Muscle of leg (tissue), 11 donors: ENCODE data around the gene PHTF2. TPM values are rescaled to one million over a fixed set of nuclear protein-coding genes. Genes with fewer than 3 reads are reported as not detected.

Experiments used
- DNase-seq: peaks from one replicate; pipeline ENCODE4 v3.0.0; 2013
- H3K27ac ChIP-seq: one replicate; pipeline ENCODE4 v1.5.1; 2013; ENCODE audit warnings: mild to moderate bottlenecking, low read length, control low read depth
- H3K27me3 ChIP-seq: one replicate; pipeline ENCODE4 v1.6.1; 2013; ENCODE audit warnings: low read length; ENCODE audit not compliant: control insufficient read depth, insufficient read depth
- H3K36me3 ChIP-seq: one replicate; pipeline ENCODE4 v1.6.1; 2013; ENCODE audit warnings: low read length; ENCODE audit not compliant: control insufficient read depth, insufficient read depth
- H3K4me1 ChIP-seq: one replicate; pipeline ENCODE4 v1.6.1; 2013; ENCODE audit warnings: low read length; ENCODE audit not compliant: control insufficient read depth, insufficient read depth
- H3K4me3 ChIP-seq: one replicate; pipeline ENCODE4 v1.5.1; 2013; ENCODE audit warnings: low read length, control low read depth
- H3K9me3 ChIP-seq: replicated peaks from 2 replicates; pipeline ENCODE4 v1.6.1; 2013; ENCODE audit warnings: low read depth, low read length; ENCODE audit not compliant: control insufficient read depth
- WGBS: methylation state at CpG from one replicate; pipeline ENCODE4 v1.1.5; 2013; ENCODE audit warnings: missing lambda C conversion rate; ENCODE audit not compliant: insufficient coverage; 5-methylcytosine and 5-hydroxymethylcytosine counted together
- polyA plus RNA-seq, 8 donors: library from polyadenylated mRNA; unstranded; fragments of 120-200 nt; gene quantifications; one replicate each; pipeline versions ENCODE4 v1.2.1 to v1.2.3, GENCODE V29; 2013; ENCODE audit warnings: inconsistent platforms in 1 of 8, low replicate concordance in 1 of 8; ENCODE audit not compliant: insufficient read length in 8 of 8, insufficient read depth in 1 of 8
- total RNA-seq: library from RNA; stranded (reverse); fragments of 120-200 nt; gene quantifications from one replicate; pipeline ENCODE4 v1.2.4, GENCODE V29; 2013

The PHTF2 gene
- total and polyA plus RNA-seq, 9 donors = 10.5 to 21.7 (median 18.6) TPM

DNA sequence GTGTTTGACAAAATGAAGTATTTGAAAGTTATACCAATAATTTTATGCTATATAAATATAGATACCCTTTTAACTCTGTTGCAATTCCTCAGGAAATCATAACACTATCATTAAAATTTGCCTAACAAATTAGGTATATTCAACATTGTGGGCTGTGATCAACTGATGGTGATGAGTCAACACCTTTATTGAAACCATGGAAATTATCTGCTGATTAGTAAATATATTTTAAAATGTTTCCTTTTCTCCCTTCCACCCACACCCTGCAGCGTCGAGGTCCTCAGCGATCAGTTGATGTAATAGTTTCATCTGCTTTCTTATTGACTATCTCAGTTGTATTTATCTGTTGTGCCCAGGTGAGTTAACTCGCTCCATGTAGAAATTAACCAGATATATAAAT is 143.9 kb downstream of the PHTF2 start:
- Histone ChIP-seq H3K27ac (no peak overlapping the region), H3K4me1 (no peaks in the 10 kb centered on the region), H3K9me3 (no peaks in the 10 kb centered on the region), H3K27me3 (no peaks in the 10 kb centered on the region), H3K4me3 (no peak overlapping the region), H3K36me3 (no peaks in the 10 kb centered on the region)
- no peak for DNase-seq
- WGBS = no CpG with 5 or more reads among the region's 4 CpGs

DNA sequence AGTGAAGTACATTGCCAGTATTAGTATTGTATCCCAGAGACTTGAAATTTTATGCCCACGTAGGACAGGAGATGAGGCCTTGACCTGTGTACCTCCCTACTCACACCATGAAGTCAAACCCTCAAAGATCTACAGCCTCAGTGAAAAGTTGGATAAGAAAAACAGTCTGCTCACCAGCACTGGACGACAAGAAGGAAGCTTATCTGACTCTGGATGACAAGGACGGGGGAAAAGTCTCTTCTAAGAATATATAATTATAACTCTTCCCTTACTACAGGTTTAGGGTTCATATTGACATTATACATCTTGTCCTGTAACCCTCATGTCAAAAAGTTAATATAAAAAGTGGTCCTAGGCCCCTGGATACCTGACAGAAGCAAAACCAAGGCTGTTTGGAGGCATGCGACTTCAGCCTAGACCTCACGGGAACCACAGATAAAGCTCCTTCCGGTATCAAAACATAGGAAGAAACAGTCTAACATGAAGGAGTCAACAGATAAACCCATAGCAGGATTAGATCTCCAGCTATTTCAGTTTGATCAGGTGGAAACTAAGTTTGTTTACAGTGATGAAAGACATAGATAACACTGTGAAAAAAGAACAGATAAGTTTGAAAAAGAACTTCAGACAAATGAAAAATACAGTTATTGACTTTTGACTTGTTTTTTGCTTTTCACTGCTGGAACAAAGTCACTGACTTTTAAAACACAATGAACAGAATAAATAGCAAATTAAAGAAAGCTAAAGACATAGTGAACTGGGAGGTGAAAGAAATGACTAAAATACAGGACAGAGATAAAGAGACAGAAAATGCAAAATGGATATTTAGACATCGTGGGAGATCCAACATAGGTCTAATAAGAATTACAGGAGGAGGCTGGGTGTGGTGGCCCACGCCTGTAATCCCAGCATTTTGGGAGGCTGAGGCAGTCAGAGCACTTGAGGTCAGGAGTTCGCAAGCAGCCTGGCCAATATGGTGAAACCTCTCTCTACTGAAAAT is 145.9 kb downstream of the PHTF2 start:
- H3K9me3 ChIP-seq = no peaks in the 10 kb centered on the region
- no peaks in the 10 kb centered on the region for H3K4me1 ChIP-seq
- H3K36me3 ChIP-seq = no peaks in the 10 kb centered on the region
- no peak overlapping the region for H3K27ac ChIP-seq
- DNase-seq = no peak
- 92% methylated on average over 6 of the region's 9 CpGs for WGBS
- H3K27me3 ChIP-seq = no peaks in the 10 kb centered on the region
- H3K4me3 ChIP-seq = no peak overlapping the region

DNA sequence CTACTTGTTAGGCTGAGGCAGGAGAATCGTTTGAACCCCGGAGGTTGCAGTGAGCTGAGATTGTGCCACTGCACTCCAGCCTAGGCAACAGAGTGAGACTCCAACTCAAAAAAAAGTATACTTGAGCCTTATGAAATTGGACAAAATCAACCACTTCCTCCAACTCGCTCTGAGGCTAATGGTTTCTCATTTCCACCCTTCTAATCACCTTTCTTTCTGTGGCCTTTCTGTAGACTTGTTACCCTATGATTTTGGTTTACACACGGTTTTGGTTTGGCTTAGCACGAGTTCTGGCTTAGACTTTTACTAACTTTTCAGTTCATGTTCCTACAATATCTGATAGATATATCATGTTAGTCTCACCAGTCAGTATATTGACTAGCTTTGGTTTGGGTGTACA is 152.0 kb downstream of the PHTF2 start:
- Histone ChIP-seq H3K27ac (no peak overlapping the region), H3K9me3 (no peaks in the 10 kb centered on the region), H3K4me3 (no peak overlapping the region), H3K36me3 (no peaks in the 10 kb centered on the region), H3K27me3 (no peaks in the 10 kb centered on the region), H3K4me1 (no peaks in the 10 kb centered on the region)
- no peak for DNase-seq
- 100% methylated on average over 3 of the region's 5 CpGs for WGBS

DNA sequence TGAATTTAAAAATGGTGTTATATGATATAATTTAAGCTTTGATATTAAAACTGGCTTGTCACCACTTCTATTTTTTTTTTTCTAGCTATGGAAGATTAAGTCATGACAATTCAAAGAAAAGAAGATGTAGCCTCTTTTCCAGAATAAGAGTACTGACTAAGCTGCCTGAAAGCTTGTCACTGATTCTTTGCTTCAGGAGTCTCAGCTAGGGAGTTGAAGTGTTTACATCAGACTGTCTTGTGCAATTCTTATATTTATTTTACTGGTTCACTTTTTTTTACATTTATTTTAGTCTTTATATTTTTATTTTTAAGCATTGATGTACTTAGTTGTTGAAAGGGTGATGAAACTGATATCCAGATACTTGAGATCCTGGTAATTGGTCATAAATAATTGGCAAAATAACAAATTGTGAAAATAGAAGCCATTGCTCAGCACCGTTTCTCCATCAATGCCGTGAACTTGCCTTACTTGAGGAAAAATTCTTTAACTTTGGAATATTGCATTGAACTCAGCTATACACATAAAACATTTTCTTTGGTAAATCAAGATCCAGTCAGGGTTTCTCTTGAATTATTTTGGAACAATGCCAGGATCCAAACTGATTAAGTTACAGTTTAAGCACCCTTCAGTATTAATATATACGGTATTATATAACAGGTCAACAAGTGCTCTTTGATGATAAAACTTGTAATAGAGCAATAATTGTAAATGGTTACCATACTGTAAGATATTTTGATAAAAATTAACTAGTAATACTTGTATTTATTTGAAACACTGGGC is 156.4 kb downstream of the PHTF2 start:
- WGBS = no CpG with 5 or more reads among the region's 3 CpGs
- H3K27me3 ChIP-seq = no peaks in the 10 kb centered on the region
- DNase-seq = no peak
- H3K9me3 ChIP-seq = no peaks in the 10 kb centered on the region
- H3K4me1 ChIP-seq = no peaks in the 10 kb centered on the region
- H3K36me3 ChIP-seq = no peaks in the 10 kb centered on the region
- H3K4me3 ChIP-seq = no peak overlapping the region
- H3K27ac ChIP-seq = no peak overlapping the region

DNA sequence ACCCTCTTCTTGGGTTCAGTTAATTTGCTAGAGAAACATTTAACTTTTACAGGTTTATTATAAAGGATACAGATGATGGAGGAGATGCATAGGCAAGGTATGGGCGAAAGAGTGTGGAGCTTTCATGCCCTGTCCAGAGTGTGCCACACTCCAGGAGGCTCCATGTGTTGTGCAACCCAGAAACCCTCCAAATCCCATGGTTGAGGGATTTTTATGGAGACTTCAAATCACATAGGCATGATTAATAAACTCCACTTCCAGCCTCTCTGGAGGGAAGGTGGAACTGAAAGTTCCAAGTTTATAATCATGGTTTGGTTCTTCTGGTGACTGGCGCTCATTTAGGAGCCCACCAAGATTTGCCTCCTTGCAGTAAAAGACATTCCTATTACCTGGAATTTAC is 159.9 kb downstream of the PHTF2 start:
- no peak overlapping the region for H3K4me3 ChIP-seq
- no peaks in the 10 kb centered on the region for H3K9me3 ChIP-seq
- no peaks in the 10 kb centered on the region for H3K4me1 ChIP-seq
- H3K36me3 ChIP-seq = no peaks in the 10 kb centered on the region
- H3K27ac ChIP-seq = no peak overlapping the region
- DNase-seq = no peak
- H3K27me3 ChIP-seq = no peaks in the 10 kb centered on the region
- no CpG with 5 or more reads among the region's 2 CpGs for WGBS

DNA sequence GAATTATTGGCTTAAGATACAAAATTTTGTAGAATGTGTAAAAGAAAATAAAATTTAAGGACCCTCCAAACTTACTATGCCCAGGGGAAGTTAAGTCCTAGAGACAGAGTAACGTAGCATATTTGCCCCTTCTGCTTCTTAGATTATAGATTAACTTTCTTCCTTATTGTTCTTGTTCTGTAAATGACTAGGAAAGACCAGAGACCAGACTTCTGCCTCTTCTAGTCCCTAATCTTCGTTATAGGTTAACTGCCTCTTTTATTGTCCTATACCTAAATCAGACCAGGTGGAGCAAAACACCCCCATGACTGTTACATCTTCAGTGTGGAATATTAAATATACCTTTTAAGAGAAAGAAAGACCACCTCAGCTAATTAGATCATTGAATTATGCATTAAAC is 160.5 kb downstream of the PHTF2 start:
- no peaks in the 10 kb centered on the region for H3K9me3 ChIP-seq
- DNase-seq = no peak
- no CpG with 5 or more reads among the region's 2 CpGs for WGBS
- no peaks in the 10 kb centered on the region for H3K4me1 ChIP-seq
- H3K36me3 ChIP-seq = no peaks in the 10 kb centered on the region
- H3K27me3 ChIP-seq = no peaks in the 10 kb centered on the region
- H3K4me3 ChIP-seq = no peak overlapping the region
- H3K27ac ChIP-seq = no peak overlapping the region

DNA sequence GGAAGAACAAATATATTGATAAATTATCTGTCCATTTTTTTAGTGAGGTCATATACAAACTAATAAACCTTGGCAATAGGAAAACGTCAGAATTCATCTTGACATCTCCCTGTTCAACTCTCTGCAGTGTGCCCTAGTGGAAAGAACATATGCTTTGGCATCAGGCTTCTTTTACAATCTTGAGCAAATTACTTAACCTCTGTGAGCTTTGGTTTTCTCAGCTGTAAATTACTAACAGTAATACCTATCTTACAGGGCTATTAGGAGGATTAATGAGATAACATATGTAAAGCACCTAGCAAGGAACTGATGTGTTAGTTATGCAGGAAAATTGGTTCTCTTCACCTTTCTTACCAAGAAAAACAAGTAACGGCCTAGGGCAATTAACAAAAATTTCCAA is 161.8 kb downstream of the PHTF2 start:
- Histone ChIP-seq H3K9me3 (no peaks in the 10 kb centered on the region), H3K36me3 (no peaks in the 10 kb centered on the region), H3K27ac (no peak overlapping the region), H3K4me1 (no peaks in the 10 kb centered on the region), H3K4me3 (no peak overlapping the region), H3K27me3 (no peaks in the 10 kb centered on the region)
- no peak for DNase-seq
- WGBS = no CpG with 5 or more reads among the region's 2 CpGs

DNA sequence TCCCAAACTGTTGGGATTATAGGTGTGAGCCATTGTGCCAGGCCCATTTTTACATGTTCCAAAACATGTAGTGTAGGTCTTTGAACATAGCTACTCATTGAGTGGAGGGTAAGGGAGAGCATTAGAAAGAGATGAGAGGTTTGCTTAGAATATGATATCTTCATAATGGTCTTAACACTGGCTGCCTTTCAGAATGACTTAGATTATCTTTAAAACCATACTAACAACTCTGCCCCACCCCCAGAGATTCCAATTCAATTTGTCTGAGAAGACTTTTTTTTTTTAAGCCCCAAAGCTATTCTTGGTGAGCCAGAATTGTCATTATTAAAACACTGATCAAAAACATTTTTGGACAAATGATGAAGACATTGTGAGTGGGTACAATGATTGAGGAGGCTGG is 168.9 kb downstream of the PHTF2 start:
- no peaks in the 10 kb centered on the region for H3K9me3 ChIP-seq
- DNase-seq = no peak
- H3K4me3 ChIP-seq = no peak overlapping the region
- no peaks in the 10 kb centered on the region for H3K27me3 ChIP-seq
- H3K4me1 ChIP-seq = no peaks in the 10 kb centered on the region
- no peak overlapping the region for H3K27ac ChIP-seq
- no peaks in the 10 kb centered on the region for H3K36me3 ChIP-seq

DNA sequence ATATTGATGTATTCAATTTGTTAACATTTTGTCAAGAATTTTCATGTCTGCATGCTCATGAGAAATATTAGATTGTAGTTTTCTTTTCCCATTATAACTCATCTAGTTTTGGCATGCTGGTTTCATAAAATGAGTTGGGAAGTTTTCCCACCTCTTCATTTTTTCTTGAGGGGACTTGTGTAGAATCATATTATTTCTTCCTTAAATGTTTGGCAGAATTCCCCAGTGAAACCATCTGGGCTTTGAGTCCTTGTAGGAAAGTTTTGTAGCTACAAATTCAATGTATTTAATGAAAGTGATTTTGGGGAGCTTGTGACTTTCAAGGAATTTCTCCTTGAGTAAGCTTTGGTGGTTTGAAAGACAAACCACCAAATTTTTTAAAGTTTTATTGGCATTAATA is 173.2 kb downstream of the PHTF2 start:
- no peaks in the 10 kb centered on the region for H3K27me3 ChIP-seq
- H3K4me3 ChIP-seq = no peak overlapping the region
- no peaks in the 10 kb centered on the region for H3K9me3 ChIP-seq
- peak; percentile 69 for DNase-seq
- no peaks in the 10 kb centered on the region for H3K36me3 ChIP-seq
- H3K4me1 ChIP-seq = no peaks in the 10 kb centered on the region
- H3K27ac ChIP-seq = no peak overlapping the region

DNA sequence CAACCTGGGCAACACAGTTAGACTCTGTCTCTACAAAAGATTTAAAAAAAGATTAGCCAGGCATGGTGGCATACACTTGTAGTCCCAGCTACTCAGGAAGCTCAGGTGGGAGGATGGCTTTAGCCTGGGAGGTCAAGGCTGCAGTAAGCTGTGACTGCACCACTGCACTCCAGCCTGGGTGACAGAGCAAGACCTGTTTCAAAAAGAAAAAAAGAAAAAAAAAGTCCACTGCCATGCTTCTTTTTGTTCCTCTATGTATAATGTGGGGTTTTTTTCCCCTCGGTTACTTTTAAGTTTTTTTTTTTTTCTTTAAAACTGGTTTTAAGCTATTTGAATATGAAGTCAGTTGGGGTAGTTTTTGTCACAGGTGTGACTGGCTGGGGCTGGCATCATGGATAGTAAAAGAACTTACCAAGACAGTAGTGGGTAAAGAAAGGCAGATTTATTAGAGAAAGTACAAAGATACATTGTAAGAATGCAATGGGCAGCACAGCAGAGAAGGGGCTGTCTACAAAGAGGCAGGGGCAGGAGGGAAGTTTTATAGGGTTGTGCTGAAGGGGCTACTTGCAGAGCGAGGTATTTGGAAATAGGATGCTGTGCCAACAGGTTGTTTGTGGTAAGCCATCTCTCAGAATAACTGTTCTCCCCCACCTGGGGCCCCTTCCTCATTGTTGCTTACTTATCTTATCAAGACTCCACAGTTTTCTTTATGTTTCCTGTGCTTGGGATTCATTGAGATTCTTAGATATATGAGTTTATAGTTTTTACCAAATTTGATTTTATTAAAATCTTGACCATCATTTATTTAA is 177.3 kb downstream of the PHTF2 start:
- no peak for DNase-seq
- H3K36me3 ChIP-seq = no peaks in the 10 kb centered on the region
- no CpG with 5 or more reads among the region's 2 CpGs for WGBS
- H3K9me3 ChIP-seq = no peaks in the 10 kb centered on the region
- no peaks in the 10 kb centered on the region for H3K4me1 ChIP-seq
- no peak overlapping the region for H3K27ac ChIP-seq
- no peak overlapping the region for H3K4me3 ChIP-seq
- no peaks in the 10 kb centered on the region for H3K27me3 ChIP-seq
